Parathyroid adenoma (tissue), 2 donors: ENCODE results near the gene NIF3L1.

Experiments
- H2AFZ ChIP-seq: fragments of 300-600 bp; sonication (generic); one replicate; pipeline ENCODE4 v1.7.0; 2017; ENCODE audit warnings: antibody characterized with exemption, mild to moderate bottlenecking
- H3K27ac ChIP-seq: fragments of 300-600 bp; sonication (generic); one replicate; pipeline ENCODE4 v1.7.0; 2017
- H3K27me3 ChIP-seq: fragments of 300-600 bp; sonication (generic); one replicate; pipeline ENCODE4 v1.7.0; 2017; ENCODE audit warnings: low read length; ENCODE audit not compliant: control insufficient read depth, insufficient read depth
- H3K36me3 ChIP-seq: fragments of 300-600 bp; sonication (generic); one replicate; pipeline ENCODE4 v1.7.0; 2017; ENCODE audit warnings: low read length; ENCODE audit not compliant: control insufficient read depth, insufficient read depth
- H3K4me1 ChIP-seq: fragments of 300-600 bp; sonication (generic); one replicate; pipeline ENCODE4 v1.7.0; 2017; ENCODE audit warnings: control low read depth
- H3K4me2 ChIP-seq: fragments of 300-600 bp; sonication (generic); one replicate; pipeline ENCODE4 v1.7.0; 2017; ENCODE audit warnings: low read length
- H3K4me3 ChIP-seq: fragments of 300-600 bp; sonication (generic); one replicate; pipeline ENCODE4 v1.7.0; 2017; ENCODE audit warnings: low read depth, low read length
- H3K79me2 ChIP-seq: fragments of 300-600 bp; sonication (generic); one replicate; pipeline ENCODE4 v1.7.0; 2017; ENCODE audit warnings: control low read depth
- H3K9ac ChIP-seq: fragments of 300-600 bp; sonication (generic); one replicate; pipeline ENCODE4 v1.7.0; 2017; ENCODE audit warnings: mild to moderate bottlenecking
- H3K9me3 ChIP-seq: fragments of 300-600 bp; sonication (generic); one replicate; pipeline ENCODE4 v1.7.0; 2017; ENCODE audit warnings: low read length; ENCODE audit not compliant: control insufficient read depth
- TF ChIP-seq, protein P1 (sequence below): fragments of 300-600 bp; sonication (generic); IDR thresholded peaks from one replicate; pipeline ENCODE4 v1.7.0; 2017; ENCODE audit warnings: antibody characterized with exemption, mild to moderate bottlenecking
- donor health status: primary hyperparathyroidism.

NIF3L1 gene

DNA sequence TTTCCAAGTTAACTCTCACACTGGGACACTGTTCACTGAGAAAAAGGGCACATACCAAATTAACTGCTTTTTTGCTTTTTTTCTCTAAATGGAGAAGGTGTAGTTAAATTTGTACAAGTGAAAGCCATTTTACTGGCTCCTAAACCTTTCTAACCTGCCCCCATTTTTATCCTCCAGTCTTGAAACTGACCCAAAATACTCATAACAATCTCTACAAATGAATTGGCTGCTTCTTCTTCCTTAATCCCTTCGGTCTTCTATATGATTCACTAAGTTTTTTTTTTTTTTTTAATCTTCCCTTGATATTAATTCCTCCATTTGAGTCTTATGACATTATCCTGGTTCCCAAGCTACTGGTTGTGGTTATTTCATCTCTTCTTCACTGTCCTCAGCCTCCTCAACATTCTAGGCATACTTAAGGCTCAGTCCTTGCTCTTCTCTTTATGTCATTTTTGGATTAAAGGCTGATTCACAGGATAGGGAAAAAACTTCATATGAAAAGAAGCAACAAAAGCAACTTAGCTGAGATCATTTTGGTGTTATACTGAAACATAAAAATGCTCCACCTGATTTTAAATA lies 54.4 kb downstream of the NIF3L1 start:
- no peaks in the 10 kb centered on the region for H3K36me3 ChIP-seq
- H3K27ac ChIP-seq: no peak overlapping the region
- H2AFZ ChIP-seq: no peak overlapping the region
- TF ChIP-seq, protein P1, sequence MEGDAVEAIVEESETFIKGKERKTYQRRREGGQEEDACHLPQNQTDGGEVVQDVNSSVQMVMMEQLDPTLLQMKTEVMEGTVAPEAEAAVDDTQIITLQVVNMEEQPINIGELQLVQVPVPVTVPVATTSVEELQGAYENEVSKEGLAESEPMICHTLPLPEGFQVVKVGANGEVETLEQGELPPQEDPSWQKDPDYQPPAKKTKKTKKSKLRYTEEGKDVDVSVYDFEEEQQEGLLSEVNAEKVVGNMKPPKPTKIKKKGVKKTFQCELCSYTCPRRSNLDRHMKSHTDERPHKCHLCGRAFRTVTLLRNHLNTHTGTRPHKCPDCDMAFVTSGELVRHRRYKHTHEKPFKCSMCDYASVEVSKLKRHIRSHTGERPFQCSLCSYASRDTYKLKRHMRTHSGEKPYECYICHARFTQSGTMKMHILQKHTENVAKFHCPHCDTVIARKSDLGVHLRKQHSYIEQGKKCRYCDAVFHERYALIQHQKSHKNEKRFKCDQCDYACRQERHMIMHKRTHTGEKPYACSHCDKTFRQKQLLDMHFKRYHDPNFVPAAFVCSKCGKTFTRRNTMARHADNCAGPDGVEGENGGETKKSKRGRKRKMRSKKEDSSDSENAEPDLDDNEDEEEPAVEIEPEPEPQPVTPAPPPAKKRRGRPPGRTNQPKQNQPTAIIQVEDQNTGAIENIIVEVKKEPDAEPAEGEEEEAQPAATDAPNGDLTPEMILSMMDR: no peak
- no peak overlapping the region for H3K4me3 ChIP-seq
- H3K4me2 ChIP-seq: no peak overlapping the region
- H3K79me2 ChIP-seq: no peaks in the 10 kb centered on the region
- no peaks in the 10 kb centered on the region for H3K4me1 ChIP-seq
- no peaks in the 10 kb centered on the region for H3K9me3 ChIP-seq
- no peak overlapping the region for H3K9ac ChIP-seq
- no peaks in the 10 kb centered on the region for H3K27me3 ChIP-seq

DNA sequence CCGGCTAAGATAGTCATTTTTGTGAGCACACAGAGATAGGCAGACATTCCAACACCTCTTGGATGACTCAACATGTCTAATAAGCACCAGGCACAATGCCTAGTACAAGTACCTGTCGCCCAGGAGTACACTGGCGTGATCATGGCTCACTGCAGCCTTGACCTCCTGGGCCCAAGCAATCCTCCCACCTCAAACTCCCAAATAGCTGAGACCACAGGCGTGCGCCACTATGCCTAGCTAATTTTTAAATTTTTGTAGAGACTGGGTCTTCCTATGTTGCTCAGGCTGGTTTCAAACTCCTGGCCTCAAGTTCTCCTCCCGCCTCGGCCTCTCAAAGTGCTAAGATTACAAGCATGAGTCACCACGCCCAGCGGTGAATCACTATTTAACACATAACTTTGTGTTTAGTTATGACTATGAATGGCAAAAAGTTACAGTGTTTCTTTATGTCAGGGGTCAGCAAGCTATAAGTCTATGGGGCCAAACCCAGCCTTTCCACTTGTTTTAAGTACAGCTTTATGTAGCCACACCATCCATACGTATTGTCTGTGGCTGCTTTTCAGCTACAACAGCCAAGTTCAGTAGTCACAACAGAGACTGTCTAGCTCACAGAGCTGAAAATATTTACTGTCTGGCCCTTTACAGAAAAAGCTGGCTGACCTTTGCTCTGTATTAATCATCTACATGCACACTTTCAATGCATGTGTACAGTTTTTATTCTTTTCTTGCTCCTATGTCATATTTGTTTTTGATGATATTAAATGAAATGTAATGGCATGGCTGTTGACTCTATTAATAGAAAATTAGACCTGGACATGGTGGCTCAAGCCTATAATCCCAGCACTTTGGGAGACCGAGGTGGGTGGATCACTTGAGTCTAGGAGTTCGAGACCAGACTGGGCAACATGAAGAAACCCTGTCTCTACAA lies 55.6 kb downstream of the NIF3L1 start:
- no peaks in the 10 kb centered on the region for H3K4me1 ChIP-seq
- no peaks in the 10 kb centered on the region for H3K36me3 ChIP-seq
- no peaks in the 10 kb centered on the region for H3K27me3 ChIP-seq
- no peak overlapping the region for H2AFZ ChIP-seq
- no peak overlapping the region for H3K4me2 ChIP-seq
- H3K4me3 ChIP-seq: no peak overlapping the region
- no peaks in the 10 kb centered on the region for H3K79me2 ChIP-seq
- no peak overlapping the region for H3K9ac ChIP-seq
- no peak overlapping the region for H3K27ac ChIP-seq
- TF ChIP-seq, protein P1: no peak
- no peaks in the 10 kb centered on the region for H3K9me3 ChIP-seq

DNA sequence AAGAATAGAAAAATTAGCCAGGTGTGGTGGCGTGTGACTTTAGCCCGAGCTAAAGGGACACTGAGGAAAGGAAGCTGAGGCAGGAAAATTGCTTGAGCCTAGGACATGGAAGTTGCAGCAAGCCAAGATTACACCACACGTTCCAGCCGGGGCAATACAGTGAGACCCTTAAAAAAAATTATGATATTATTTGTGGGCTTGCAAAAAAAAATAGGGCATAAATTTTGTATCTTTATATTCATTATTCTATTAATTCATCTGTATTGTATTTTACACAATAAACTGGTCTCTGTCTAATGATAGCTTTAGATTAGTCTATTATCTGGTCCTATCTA lies 56.2 kb downstream of the NIF3L1 start:
- Histone ChIP-seq H3K27ac (no peak overlapping the region), H3K36me3 (no peaks in the 10 kb centered on the region), H3K4me1 (no peaks in the 10 kb centered on the region), H3K27me3 (no peaks in the 10 kb centered on the region), H3K9ac (no peak overlapping the region), H3K9me3 (no peaks in the 10 kb centered on the region), H3K79me2 (no peaks in the 10 kb centered on the region), H3K4me3 (no peak overlapping the region), H2AFZ (no peak overlapping the region), H3K4me2 (no peak overlapping the region)
- TF ChIP-seq, protein P1: no peak

DNA sequence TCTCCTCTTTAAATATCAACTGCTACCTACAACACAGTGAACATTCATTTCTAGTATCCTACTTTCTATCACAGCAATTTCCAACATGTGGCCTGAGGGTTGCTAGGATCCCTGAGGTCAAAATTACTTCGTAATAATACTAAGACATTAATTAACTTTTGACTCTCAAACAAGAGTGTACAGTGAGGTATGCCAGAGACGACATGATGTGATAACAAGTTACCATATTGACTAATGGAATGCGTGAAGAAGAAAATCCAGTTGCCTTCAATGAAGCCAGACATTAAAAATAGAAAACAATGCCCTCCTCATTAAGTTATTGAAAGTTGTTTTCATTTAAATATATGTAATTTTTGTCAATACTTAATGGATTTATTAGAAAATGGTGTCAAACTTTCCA lies 61.2 kb downstream of the NIF3L1 start:
- Histone ChIP-seq H2AFZ (no peak overlapping the region), H3K9me3 (no peaks in the 10 kb centered on the region), H3K79me2 (no peaks in the 10 kb centered on the region), H3K4me1 (no peaks in the 10 kb centered on the region), H3K36me3 (no peaks in the 10 kb centered on the region), H3K4me3 (no peak overlapping the region), H3K27ac (no peak overlapping the region), H3K4me2 (no peak overlapping the region), H3K9ac (no peak overlapping the region), H3K27me3 (no peaks in the 10 kb centered on the region)
- TF ChIP-seq, protein P1: no peak
